ENCODE measurements around the gene RAD23B. TPM values are rescaled to one million over a fixed set of nuclear protein-coding genes. Genes with fewer than 3 reads are reported as not detected.

Gene RAD23B
- polyA plus RNA-seq, 3 donors, result 21.6 to 50.0 (median 24.7) TPM

DNA sequence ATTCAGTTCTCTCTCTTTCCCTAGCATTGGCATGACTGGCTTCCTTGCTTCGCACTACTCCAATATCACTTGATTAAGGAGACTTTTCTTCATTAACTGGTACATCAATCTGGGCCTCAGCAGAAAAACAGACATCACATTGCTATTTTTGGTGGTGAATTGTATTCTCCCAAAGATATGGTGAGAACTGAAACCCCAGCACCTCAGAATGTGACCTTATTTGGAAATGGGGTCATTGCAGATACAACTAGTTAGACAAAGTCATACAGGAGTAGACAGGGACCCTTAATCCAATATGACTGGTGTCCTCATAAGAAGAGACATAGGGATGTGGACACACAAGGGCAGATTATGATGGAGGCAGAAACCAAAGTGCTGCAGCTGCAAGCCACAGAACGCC lies 7.5 kb upstream of the RAD23B start:
- peaks cover 7% of the 10 kb centered on the region for H3K4me1 Mint-ChIP-seq
- no peaks in the 10 kb centered on the region for H3K36me3 Mint-ChIP-seq
- H3K9me3 ChIP-seq (replicated peaks in 1 of 2; ENCODE audit: control insufficient read depth in 1 of 2, insufficient read depth in 1 of 2, low read length in 2 of 2), result no peaks in the 10 kb centered on the region
- H3K27ac ChIP-seq (ENCODE audit: low read depth in 1 of 2, low read length in 2 of 2), result no peak overlapping the region
- peaks cover 8 to 24% (median 24%) of the 10 kb centered on the region in 3 donors for H3K27me3 Mint-ChIP-seq (ENCODE audit: low read depth in 3 of 3)
- H3K79me2 ChIP-seq (ENCODE audit: insufficient read depth, low read length), result no peaks in the 10 kb centered on the region
- H2AFZ ChIP-seq (ENCODE audit: insufficient read depth, low read depth, low read length, poor library complexity, severe bottlenecking), result no peak overlapping the region
- no peak overlapping the region for H3K9ac ChIP-seq (ENCODE audit: insufficient read depth, low read length, poor library complexity, severe bottlenecking)
- WGBS (ENCODE audit: insufficient coverage), result no CpG with 5 or more reads among the region's 2 CpGs
- DNase-seq, result no peak
- TF ChIP-seq, protein P1, sequence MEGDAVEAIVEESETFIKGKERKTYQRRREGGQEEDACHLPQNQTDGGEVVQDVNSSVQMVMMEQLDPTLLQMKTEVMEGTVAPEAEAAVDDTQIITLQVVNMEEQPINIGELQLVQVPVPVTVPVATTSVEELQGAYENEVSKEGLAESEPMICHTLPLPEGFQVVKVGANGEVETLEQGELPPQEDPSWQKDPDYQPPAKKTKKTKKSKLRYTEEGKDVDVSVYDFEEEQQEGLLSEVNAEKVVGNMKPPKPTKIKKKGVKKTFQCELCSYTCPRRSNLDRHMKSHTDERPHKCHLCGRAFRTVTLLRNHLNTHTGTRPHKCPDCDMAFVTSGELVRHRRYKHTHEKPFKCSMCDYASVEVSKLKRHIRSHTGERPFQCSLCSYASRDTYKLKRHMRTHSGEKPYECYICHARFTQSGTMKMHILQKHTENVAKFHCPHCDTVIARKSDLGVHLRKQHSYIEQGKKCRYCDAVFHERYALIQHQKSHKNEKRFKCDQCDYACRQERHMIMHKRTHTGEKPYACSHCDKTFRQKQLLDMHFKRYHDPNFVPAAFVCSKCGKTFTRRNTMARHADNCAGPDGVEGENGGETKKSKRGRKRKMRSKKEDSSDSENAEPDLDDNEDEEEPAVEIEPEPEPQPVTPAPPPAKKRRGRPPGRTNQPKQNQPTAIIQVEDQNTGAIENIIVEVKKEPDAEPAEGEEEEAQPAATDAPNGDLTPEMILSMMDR (IDR thresholded peaks at IDR 0.05), result no peak
- H4K20me1 ChIP-seq (ENCODE audit: insufficient read depth, low read length), result no peaks in the 10 kb centered on the region
- peaks cover 7 to 14% of the 10 kb centered on the region in 2 donors for H3K27me3 ChIP-seq (ENCODE audit: control insufficient read depth in 2 of 2, insufficient read depth in 2 of 2, low read length in 2 of 2)
- no peak overlapping the region for H3K4me2 ChIP-seq (replicated peaks; ENCODE audit: extremely low read depth, low read length, poor library complexity, severe bottlenecking)
- H3K27ac Mint-ChIP-seq, result peak overlapping the region in 1 of 7 donors; percentile 4
- peaks cover 0 to 6% (median 0%) of the 10 kb centered on the region in 7 donors for H3K9me3 Mint-ChIP-seq
- intact Hi-C loops (cut with micrococcal nuclease), result no loop called here
- peaks cover 0 to 4% of the 10 kb centered on the region in 2 donors for H3K4me1 ChIP-seq (ENCODE audit: control insufficient read depth in 1 of 2, insufficient read depth in 2 of 2, low read length in 2 of 2)
- no peaks in the 10 kb centered on the region for H3K36me3 ChIP-seq (replicated peaks in 1 of 2; ENCODE audit: control insufficient read depth in 1 of 2, insufficient read depth in 2 of 2, low read length in 2 of 2)
- no peak overlapping the region for H3K4me3 ChIP-seq (replicated peaks in 1 of 3; ENCODE audit: low read depth in 2 of 3, low read length in 3 of 3)
- no peak overlapping the region for H3K4me3 Mint-ChIP-seq

DNA sequence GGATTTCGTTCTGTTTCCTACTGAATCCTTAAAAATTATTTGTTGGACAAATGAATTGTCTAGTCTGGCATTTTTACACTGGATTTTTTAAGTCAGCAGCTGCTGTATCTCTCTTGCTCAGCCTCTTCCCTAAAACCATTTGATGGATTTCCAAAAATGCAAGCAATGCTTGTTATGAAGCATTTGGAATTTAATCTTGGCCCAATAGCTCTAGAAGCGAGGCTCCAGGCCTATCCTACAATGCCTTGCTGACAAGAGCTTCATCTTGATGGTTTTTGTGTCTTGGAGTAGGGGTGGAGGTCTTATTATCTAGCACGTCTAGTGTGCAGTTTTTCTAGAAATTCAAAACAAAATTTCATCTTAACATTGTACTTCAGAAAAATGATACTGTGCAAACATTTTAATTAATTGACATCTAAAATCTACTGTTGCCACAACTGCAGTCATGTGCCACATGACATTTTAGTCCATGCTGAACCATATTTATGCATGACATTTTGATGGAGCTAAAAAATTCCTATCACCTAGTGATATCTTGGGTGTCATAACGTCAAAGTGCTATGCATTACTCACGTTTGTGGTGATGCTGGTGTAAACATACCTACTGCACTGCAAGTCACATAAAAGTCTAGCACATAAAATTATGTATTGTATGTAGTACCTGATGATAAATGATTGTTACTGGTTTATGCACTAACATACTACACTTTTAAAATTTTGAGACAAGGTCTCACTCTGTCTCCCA lies 5.9 kb upstream of the RAD23B start:
- Histone ChIP-seq H3K79me2 (ENCODE audit: insufficient read depth, low read length) (no peaks in the 10 kb centered on the region), H3K9ac (ENCODE audit: insufficient read depth, low read length, poor library complexity, severe bottlenecking) (no peak overlapping the region), H3K4me3 (replicated peaks in 1 of 3; ENCODE audit: low read depth in 2 of 3, low read length in 3 of 3) (no peak overlapping the region), H3K4me1 (ENCODE audit: control insufficient read depth in 1 of 2, insufficient read depth in 2 of 2, low read length in 2 of 2) (peaks cover 4 to 18% of the 10 kb centered on the region in 2 donors), H3K9me3 (replicated peaks in 1 of 2; ENCODE audit: control insufficient read depth in 1 of 2, insufficient read depth in 1 of 2, low read length in 2 of 2) (no peaks in the 10 kb centered on the region), H3K27ac (ENCODE audit: low read depth in 1 of 2, low read length in 2 of 2) (no peak overlapping the region), H3K4me2 (replicated peaks; ENCODE audit: extremely low read depth, low read length, poor library complexity, severe bottlenecking) (no peak overlapping the region), H3K36me3 (replicated peaks in 1 of 2; ENCODE audit: control insufficient read depth in 1 of 2, insufficient read depth in 2 of 2, low read length in 2 of 2) (no peaks in the 10 kb centered on the region), H4K20me1 (ENCODE audit: insufficient read depth, low read length) (no peaks in the 10 kb centered on the region), H3K27me3 (ENCODE audit: control insufficient read depth in 2 of 2, insufficient read depth in 2 of 2, low read length in 2 of 2) (peaks cover 7 to 13% of the 10 kb centered on the region in 2 donors), H2AFZ (ENCODE audit: insufficient read depth, low read depth, low read length, poor library complexity, severe bottlenecking) (no peak overlapping the region)
- peaks cover 19% of the 10 kb centered on the region for H3K4me1 Mint-ChIP-seq
- peaks cover 6 to 26% (median 22%) of the 10 kb centered on the region in 3 donors for H3K27me3 Mint-ChIP-seq (ENCODE audit: low read depth in 3 of 3)
- 100% methylated on average over 1 of the region's 5 CpGs for WGBS (ENCODE audit: insufficient coverage)
- DNase-seq, result no peak
- H3K9me3 Mint-ChIP-seq, result peaks cover 0 to 6% (median 0%) of the 10 kb centered on the region in 7 donors
- H3K27ac Mint-ChIP-seq, result no peak overlapping the region
- intact Hi-C loops (cut with micrococcal nuclease), result no loop called here
- H3K4me3 Mint-ChIP-seq, result no peak overlapping the region
- H3K36me3 Mint-ChIP-seq, result no peaks in the 10 kb centered on the region
- TF ChIP-seq, protein P1 (IDR thresholded peaks at IDR 0.05), result no peak

All from CD14-positive monocyte (primary cell).